Colonic mucosa (tissue), 4 donors: Measurements from ENCODE around the gene PDGFD. TPM values are rescaled to one million over a fixed set of nuclear protein-coding genes. Genes with fewer than 3 reads are reported as not detected.

Experiments used
- DNase-seq: peaks from one replicate; pipeline ENCODE4 v3.0.0-alpha.2; 2020
- H3K27ac ChIP-seq: fragments of 200-600 bp; one replicate; pipeline ENCODE4 v1.8.0; 2021
- H3K27me3 ChIP-seq: fragments of 200-600 bp; one replicate; pipeline ENCODE4 v1.8.0; 2021
- H3K36me3 ChIP-seq: fragments of 200-600 bp; one replicate; pipeline ENCODE4 v1.8.0; 2021
- H3K4me1 ChIP-seq: fragments of 200-600 bp; one replicate; pipeline ENCODE4 v1.8.0; 2021; ENCODE audit warnings: mild to moderate bottlenecking
- H3K4me3 ChIP-seq: fragments of 200-600 bp; one replicate; pipeline ENCODE4 v1.8.0; 2021
- H3K9ac ChIP-seq, 2 donors: one replicate each; pipeline ENCODE4 v1.7.0; 2013; ENCODE audit warnings: control low read depth in 2 of 2, low read depth in 2 of 2, low read length in 2 of 2
- H3K9me3 ChIP-seq: fragments of 200-600 bp; one replicate; pipeline ENCODE4 v1.8.0; 2021
- intact Hi-C: fragments of 100-400 bp; cut with DNase I; formaldehyde crosslinking; loops from one replicate; pipeline ENCODE4 v1.14.1; 2022
- total RNA-seq, 2 donors: library from RNA; stranded (reverse); fragmentation: NEBNext Ultra II Directional in 1 of 2; extraction: Animal tissue kit (Norgen Biotek cat#: 25700) in 1 of 2; gene quantifications; one replicate each; pipeline ENCODE4 v1.2.1, GENCODE V29; 2021
- TF ChIP-seq, protein P1 (sequence below): fragments of 200-600 bp; IDR thresholded peaks from one replicate; pipeline ENCODE4 v1.8.0; 2022; ENCODE audit warnings: antibody characterized with exemption, mild to moderate bottlenecking
- donor health status: healthy.
- donor health status: DM: no; HTN: no; CAD: no.
- donor health status: DM: no; HTN: no; CAD: no.

Gene PDGFD
- total RNA-seq, 2 donors from 2014 or later, result 2.1 to 5.4 TPM

GRCh38 chr11:103906291-103906867 is 257.6 kb downstream of the PDGFD start:
- intact Hi-C loops, result no loop called here
- DNase-seq, result no peak
- Histone ChIP-seq H3K4me3 (no peak overlapping the region), H3K27ac (no peak overlapping the region), H3K36me3 (no peaks in the 10 kb centered on the region), H3K27me3 (no peaks in the 10 kb centered on the region), H3K9me3 (no peaks in the 10 kb centered on the region), H3K9ac (no peak overlapping the region), H3K4me1 (no peaks in the 10 kb centered on the region)
- TF ChIP-seq, protein P1, sequence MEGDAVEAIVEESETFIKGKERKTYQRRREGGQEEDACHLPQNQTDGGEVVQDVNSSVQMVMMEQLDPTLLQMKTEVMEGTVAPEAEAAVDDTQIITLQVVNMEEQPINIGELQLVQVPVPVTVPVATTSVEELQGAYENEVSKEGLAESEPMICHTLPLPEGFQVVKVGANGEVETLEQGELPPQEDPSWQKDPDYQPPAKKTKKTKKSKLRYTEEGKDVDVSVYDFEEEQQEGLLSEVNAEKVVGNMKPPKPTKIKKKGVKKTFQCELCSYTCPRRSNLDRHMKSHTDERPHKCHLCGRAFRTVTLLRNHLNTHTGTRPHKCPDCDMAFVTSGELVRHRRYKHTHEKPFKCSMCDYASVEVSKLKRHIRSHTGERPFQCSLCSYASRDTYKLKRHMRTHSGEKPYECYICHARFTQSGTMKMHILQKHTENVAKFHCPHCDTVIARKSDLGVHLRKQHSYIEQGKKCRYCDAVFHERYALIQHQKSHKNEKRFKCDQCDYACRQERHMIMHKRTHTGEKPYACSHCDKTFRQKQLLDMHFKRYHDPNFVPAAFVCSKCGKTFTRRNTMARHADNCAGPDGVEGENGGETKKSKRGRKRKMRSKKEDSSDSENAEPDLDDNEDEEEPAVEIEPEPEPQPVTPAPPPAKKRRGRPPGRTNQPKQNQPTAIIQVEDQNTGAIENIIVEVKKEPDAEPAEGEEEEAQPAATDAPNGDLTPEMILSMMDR, result no peak

- Histone ChIP-seq H3K9me3 (no peaks in the 10 kb centered on the region), H3K4me1 (no peaks in the 10 kb centered on the region), H3K27me3 (no peaks in the 10 kb centered on the region), H3K36me3 (no peaks in the 10 kb centered on the region), H3K9ac (no peak overlapping the region), H3K27ac (no peak overlapping the region), H3K4me3 (no peak overlapping the region)
- no peak for DNase-seq
- TF ChIP-seq, protein P1, result no peak
- intact Hi-C loops, result no loop called here
Measured at GRCh38 chr11:103904324-103904667, 259.7 kb downstream of the PDGFD start.

GRCh38 chr11:103903621-103904323 is 260.2 kb downstream of the PDGFD start:
- Histone ChIP-seq H3K4me3 (no peak overlapping the region), H3K27ac (no peak overlapping the region), H3K27me3 (no peaks in the 10 kb centered on the region), H3K36me3 (no peaks in the 10 kb centered on the region), H3K4me1 (no peaks in the 10 kb centered on the region), H3K9me3 (no peaks in the 10 kb centered on the region), H3K9ac (no peak overlapping the region)
- TF ChIP-seq, protein P1, result no peak
- intact Hi-C loops, result no loop called here
- DNase-seq, result no peak

- H3K27me3 ChIP-seq, result no peaks in the 10 kb centered on the region
- TF ChIP-seq, protein P1, result no peak
- H3K4me3 ChIP-seq, result no peak overlapping the region
- H3K36me3 ChIP-seq, result no peaks in the 10 kb centered on the region
- no peak overlapping the region for H3K27ac ChIP-seq
- DNase-seq, result no peak
- intact Hi-C loops, result no loop called here
- no peak overlapping the region for H3K9ac ChIP-seq
- no peaks in the 10 kb centered on the region for H3K4me1 ChIP-seq
- H3K9me3 ChIP-seq, result no peaks in the 10 kb centered on the region
Measured at GRCh38 chr11:103902994-103903393, 261.0 kb downstream of the PDGFD start.

DNA sequence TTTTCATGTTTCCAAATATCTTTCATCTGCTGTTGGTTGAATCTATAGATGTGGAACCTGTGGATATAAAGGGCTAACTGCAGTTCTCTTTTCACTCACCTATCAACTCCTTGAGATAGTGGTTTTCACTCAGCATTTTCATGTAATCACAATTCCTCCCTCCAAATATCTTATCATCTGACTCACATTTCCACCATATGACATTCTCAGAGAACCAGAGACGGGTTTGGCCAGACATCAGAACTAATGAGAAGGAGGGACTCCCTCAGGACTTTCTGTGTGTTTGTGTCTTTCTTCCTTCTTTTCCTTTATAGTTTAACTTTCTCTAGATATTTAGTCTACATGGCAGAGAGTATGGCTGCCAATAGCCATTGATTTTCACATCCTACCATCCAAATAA is 262.3 kb downstream of the PDGFD start:
- no peak overlapping the region for H3K9ac ChIP-seq
- no peak for DNase-seq
- no peaks in the 10 kb centered on the region for H3K36me3 ChIP-seq
- no peaks in the 10 kb centered on the region for H3K27me3 ChIP-seq
- no peaks in the 10 kb centered on the region for H3K9me3 ChIP-seq
- H3K4me3 ChIP-seq, result no peak overlapping the region
- no peak overlapping the region for H3K27ac ChIP-seq
- no peaks in the 10 kb centered on the region for H3K4me1 ChIP-seq
- intact Hi-C loops, result no loop called here
- TF ChIP-seq, protein P1, result no peak
